ENCODE results near the gene ZCCHC7. TPM values are rescaled to one million over a fixed set of nuclear protein-coding genes. Genes with fewer than 3 reads are reported as not detected.

ZCCHC7 gene
- total RNA-seq: 10 to 100 TPM; 24.9 to 27.5 TPM

GRCh38 chr9:37119907-37120842 is at the start of gene ZCCHC7:
TSS of gene ZCCHC7 (plus strand) at chr9:37120574.

Other genes starting within 250 kb of the ZCCHC7 start
- under 1 TPM; 0.43 to 0.53 TPM for gene PAX5, start 86.3 kb upstream of the ZCCHC7 start, total RNA-seq